HepG2 (cell line): ENCODE measurements around the gene SUOX. TPM values are rescaled to one million over a fixed set of nuclear protein-coding genes. Genes with fewer than 3 reads are reported as not detected.

Experiments used
- PHF8 ChIP-seq: sonication (generic); formaldehyde crosslinking; IDR thresholded peaks from 2 replicates; pipeline ENCODE4 v1.5.0; 2020; ENCODE audit warnings: missing genetic modification reagents
- SMARCE1 ChIP-seq: fragments of 450-650 bp; IDR thresholded peaks from 2 replicates; pipeline ENCODE4 v1.6.1; 2017; ENCODE audit warnings: borderline replicate concordance
- SMYD3 ChIP-seq: sonication (generic); formaldehyde crosslinking; IDR thresholded peaks from 2 replicates; pipeline ENCODE4 v1.8.1; 2023; ENCODE audit warnings: mild to moderate bottlenecking, missing genetic modification reagents
- ZFP41 ChIP-seq: sonication (generic); formaldehyde crosslinking; IDR thresholded peaks from 2 replicates; pipeline ENCODE4 v1.4.0; 2020; ENCODE audit warnings: mild to moderate bottlenecking, missing genetic modification reagents, borderline replicate concordance
- ZNF235 ChIP-seq: sonication (generic); formaldehyde crosslinking; IDR thresholded peaks from 2 replicates; pipeline ENCODE4 v1.8.1; 2023; ENCODE audit warnings: mild to moderate bottlenecking, missing genetic modification reagents, borderline replicate concordance
- ZNF34 ChIP-seq: sonication (generic); formaldehyde crosslinking; IDR thresholded peaks from 2 replicates; pipeline ENCODE4 v1.4.0; 2020; ENCODE audit warnings: mild to moderate bottlenecking, missing genetic modification reagents, borderline replicate concordance
- ZSCAN29 ChIP-seq: sonication (generic); formaldehyde crosslinking; conservative IDR thresholded peaks from 2 replicates; pipeline ENCODE4 v1.4.0; 2020; ENCODE audit warnings: mild to moderate bottlenecking, missing genetic modification reagents
- polyA plus RNA-seq, 8 experiments: library from polyadenylated mRNA; depleted of rRNA in 3 of 8; stranded (reverse) in 7 of 8; unstranded in 1 of 8; fragments of >200 nt; fragmentation: Illumina TruSeq in 4 of 8; extraction: Trizol in 4 of 8; gene quantifications; 2 replicates each; pipeline versions ENCODE4 v1.2.1 to v1.2.3, GENCODE V29; 2011 to 2016; ENCODE audit warnings: low read depth in 4 of 8, missing spikeins in 1 of 8, mixed read lengths in 1 of 8; ENCODE audit not compliant: insufficient read depth in 1 of 8
- total RNA-seq, 5 experiments: library from RNA; depleted of rRNA; stranded (reverse); fragments of >200 nt; fragmentation: Illumina TruSeq; extraction: Trizol; gene quantifications; 2 replicates each; pipeline ENCODE4 v1.2.3, GENCODE V29; 2016; ENCODE audit warnings: low read depth in 1 of 5
- TF ChIP-seq, protein P1 (sequence below): IDR thresholded peaks from 2 replicates; pipeline ENCODE4 v1.6.1; 2018; ENCODE audit warnings: missing genetic modification reagents
- TF ChIP-seq, protein P2 (sequence below): fragments of 450-650 bp; IDR thresholded peaks from 2 replicates; pipeline ENCODE4 v1.6.1; 2017
- TF ChIP-seq, protein P3 (sequence below): IDR thresholded peaks from 2 replicates; pipeline ENCODE4 v1.6.1; 2016; ENCODE audit warnings: missing biosample characterization, missing genetic modification reagents, low read depth
- TF ChIP-seq, protein P4 (sequence below): sonication (generic); formaldehyde crosslinking; IDR thresholded peaks from 2 replicates; pipeline ENCODE4 v1.5.0; 2020; ENCODE audit warnings: missing genetic modification reagents
- TF ChIP-seq, protein P5 (sequence below): sonication (generic); formaldehyde crosslinking; IDR thresholded peaks from 2 replicates; pipeline ENCODE4 v1.4.0; 2020; ENCODE audit warnings: mild to moderate bottlenecking, missing genetic modification reagents
- TF ChIP-seq, protein P6 (sequence below): sonication (generic); formaldehyde crosslinking; conservative IDR thresholded peaks from 2 replicates; pipeline ENCODE4 v1.4.0; 2020; ENCODE audit warnings: missing genetic modification reagents
- TF ChIP-seq, protein P7 (sequence below): sonication (generic); formaldehyde crosslinking; IDR thresholded peaks from 2 replicates; pipeline ENCODE4 v1.9.0; 2021; ENCODE audit warnings: missing genetic modification reagents, borderline replicate concordance

Gene SUOX
- total and polyA plus RNA-seq, 2 of the 13 experiments (the other 11 are each of a cell fraction or from before 2014, with no cell fraction given): 23.9 to 25.9 TPM

DNA sequence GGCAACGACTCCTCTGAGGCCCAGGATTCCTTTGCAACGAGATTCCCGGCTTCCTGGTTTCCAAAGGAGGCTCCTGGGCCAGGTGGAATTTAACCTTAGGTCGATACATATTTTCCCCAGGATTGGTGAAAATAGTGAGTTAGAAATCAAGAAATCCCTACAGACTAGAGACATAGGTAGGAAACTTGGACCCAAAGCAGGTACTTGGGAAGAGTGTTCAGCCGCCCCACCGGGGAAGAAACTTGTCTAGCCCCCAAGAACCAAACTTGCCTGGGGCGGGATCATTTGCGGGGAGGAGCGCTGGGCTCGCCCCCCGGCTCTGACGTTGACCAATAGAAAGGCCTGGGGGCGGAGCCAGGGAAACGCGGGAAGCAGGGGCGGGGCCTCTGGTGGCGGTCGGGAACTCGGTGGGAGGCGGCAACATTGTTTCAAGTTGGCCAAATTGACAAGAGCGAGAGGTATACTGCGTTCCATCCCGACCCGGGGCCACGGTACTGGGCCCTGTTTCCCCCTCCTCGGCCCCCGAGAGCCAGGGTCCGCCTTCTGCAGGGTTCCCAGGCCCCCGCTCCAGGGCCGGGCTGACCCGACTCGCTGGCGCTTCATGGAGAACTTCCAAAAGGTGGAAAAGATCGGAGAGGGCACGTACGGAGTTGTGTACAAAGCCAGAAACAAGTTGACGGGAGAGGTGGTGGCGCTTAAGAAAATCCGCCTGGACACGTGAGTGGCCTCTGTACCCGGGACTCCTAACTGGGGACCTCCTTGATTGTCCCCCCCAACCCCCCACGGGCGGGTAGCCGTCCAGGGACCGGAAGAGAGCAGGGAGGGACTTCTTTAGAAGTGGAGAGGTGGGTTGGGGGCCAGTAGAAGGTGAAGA is 30.4 kb upstream of the SUOX start, which contains the start of gene CDK2 (continued):
- TF ChIP-seq, protein P1, sequence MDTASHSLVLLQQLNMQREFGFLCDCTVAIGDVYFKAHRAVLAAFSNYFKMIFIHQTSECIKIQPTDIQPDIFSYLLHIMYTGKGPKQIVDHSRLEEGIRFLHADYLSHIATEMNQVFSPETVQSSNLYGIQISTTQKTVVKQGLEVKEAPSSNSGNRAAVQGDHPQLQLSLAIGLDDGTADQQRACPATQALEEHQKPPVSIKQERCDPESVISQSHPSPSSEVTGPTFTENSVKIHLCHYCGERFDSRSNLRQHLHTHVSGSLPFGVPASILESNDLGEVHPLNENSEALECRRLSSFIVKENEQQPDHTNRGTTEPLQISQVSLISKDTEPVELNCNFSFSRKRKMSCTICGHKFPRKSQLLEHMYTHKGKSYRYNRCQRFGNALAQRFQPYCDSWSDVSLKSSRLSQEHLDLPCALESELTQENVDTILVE (CRISPR knock-in tag): no peak
- TF ChIP-seq, protein P2, sequence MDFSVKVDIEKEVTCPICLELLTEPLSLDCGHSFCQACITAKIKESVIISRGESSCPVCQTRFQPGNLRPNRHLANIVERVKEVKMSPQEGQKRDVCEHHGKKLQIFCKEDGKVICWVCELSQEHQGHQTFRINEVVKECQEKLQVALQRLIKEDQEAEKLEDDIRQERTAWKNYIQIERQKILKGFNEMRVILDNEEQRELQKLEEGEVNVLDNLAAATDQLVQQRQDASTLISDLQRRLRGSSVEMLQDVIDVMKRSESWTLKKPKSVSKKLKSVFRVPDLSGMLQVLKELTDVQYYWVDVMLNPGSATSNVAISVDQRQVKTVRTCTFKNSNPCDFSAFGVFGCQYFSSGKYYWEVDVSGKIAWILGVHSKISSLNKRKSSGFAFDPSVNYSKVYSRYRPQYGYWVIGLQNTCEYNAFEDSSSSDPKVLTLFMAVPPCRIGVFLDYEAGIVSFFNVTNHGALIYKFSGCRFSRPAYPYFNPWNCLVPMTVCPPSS: no peak
- TF ChIP-seq ZNF235 (CRISPR knock-in tag): no peak
- TF ChIP-seq, protein P3, sequence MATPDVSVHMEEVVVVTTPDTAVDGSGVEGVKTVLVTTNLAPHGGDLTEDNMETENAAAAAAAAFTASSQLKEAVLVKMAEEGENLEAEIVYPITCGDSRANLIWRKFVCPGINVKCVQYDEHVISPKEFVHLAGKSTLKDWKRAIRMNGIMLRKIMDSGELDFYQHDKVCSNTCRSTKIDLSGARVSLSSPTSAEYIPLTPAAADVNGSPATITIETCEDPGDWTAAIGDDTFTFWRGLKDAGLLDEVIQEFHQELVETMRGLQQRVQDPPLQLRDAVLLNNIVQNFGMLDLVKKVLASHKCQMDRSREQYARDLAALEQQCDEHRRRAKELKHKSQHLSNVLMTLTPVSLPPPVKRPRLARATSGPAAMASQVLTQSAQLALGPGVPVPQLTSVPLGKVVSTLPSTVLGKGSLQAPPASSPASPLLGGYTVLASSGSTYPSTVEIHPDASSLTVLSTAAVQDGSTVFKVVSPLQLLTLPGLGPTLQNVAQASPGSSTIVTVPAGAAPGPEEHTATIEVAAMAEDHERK (CRISPR knock-in tag): no peak
- TF ChIP-seq, protein P4, sequence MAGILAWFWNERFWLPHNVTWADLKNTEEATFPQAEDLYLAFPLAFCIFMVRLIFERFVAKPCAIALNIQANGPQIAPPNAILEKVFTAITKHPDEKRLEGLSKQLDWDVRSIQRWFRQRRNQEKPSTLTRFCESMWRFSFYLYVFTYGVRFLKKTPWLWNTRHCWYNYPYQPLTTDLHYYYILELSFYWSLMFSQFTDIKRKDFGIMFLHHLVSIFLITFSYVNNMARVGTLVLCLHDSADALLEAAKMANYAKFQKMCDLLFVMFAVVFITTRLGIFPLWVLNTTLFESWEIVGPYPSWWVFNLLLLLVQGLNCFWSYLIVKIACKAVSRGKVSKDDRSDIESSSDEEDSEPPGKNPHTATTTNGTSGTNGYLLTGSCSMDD (CRISPR knock-in tag): no peak
- TF ChIP-seq, protein P5, sequence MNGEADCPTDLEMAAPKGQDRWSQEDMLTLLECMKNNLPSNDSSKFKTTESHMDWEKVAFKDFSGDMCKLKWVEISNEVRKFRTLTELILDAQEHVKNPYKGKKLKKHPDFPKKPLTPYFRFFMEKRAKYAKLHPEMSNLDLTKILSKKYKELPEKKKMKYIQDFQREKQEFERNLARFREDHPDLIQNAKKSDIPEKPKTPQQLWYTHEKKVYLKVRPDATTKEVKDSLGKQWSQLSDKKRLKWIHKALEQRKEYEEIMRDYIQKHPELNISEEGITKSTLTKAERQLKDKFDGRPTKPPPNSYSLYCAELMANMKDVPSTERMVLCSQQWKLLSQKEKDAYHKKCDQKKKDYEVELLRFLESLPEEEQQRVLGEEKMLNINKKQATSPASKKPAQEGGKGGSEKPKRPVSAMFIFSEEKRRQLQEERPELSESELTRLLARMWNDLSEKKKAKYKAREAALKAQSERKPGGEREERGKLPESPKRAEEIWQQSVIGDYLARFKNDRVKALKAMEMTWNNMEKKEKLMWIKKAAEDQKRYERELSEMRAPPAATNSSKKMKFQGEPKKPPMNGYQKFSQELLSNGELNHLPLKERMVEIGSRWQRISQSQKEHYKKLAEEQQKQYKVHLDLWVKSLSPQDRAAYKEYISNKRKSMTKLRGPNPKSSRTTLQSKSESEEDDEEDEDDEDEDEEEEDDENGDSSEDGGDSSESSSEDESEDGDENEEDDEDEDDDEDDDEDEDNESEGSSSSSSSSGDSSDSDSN (CRISPR knock-in tag): 0 out of 2 replicates have a peak, but pooled peaks have one; percentile 20
- TF ChIP-seq ZSCAN29: no peak
- no peak for TF ChIP-seq SMARCE1
- TF ChIP-seq ZNF34 (CRISPR knock-in tag): 0 out of 2 replicates have a peak, but pooled peaks have one; percentile 54
- peak; percentile 69 for TF ChIP-seq PHF8 (CRISPR knock-in tag)
- TF ChIP-seq, protein P6, sequence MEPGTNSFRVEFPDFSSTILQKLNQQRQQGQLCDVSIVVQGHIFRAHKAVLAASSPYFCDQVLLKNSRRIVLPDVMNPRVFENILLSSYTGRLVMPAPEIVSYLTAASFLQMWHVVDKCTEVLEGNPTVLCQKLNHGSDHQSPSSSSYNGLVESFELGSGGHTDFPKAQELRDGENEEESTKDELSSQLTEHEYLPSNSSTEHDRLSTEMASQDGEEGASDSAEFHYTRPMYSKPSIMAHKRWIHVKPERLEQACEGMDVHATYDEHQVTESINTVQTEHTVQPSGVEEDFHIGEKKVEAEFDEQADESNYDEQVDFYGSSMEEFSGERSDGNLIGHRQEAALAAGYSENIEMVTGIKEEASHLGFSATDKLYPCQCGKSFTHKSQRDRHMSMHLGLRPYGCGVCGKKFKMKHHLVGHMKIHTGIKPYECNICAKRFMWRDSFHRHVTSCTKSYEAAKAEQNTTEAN (CRISPR knock-in tag): no peak
- TF ChIP-seq SMYD3 (CRISPR knock-in tag): no peak
- no peak for TF ChIP-seq ZFP41 (CRISPR knock-in tag)
- TF ChIP-seq, protein P7, sequence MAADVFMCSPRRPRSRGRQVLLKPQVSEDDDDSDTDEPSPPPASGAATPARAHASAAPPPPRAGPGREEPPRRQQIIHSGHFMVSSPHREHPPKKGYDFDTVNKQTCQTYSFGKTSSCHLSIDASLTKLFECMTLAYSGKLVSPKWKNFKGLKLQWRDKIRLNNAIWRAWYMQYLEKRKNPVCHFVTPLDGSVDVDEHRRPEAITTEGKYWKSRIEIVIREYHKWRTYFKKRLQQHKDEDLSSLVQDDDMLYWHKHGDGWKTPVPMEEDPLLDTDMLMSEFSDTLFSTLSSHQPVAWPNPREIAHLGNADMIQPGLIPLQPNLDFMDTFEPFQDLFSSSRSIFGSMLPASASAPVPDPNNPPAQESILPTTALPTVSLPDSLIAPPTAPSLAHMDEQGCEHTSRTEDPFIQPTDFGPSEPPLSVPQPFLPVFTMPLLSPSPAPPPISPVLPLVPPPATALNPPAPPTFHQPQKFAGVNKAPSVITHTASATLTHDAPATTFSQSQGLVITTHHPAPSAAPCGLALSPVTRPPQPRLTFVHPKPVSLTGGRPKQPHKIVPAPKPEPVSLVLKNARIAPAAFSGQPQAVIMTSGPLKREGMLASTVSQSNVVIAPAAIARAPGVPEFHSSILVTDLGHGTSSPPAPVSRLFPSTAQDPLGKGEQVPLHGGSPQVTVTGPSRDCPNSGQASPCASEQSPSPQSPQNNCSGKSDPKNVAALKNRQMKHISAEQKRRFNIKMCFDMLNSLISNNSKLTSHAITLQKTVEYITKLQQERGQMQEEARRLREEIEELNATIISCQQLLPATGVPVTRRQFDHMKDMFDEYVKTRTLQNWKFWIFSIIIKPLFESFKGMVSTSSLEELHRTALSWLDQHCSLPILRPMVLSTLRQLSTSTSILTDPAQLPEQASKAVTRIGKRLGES (CRISPR knock-in tag): no peak
